Measurements from ENCODE around the gene PGM2L1.
"Not testable (repeated sequence)": the region's sequence is repeated elsewhere in the genome, so short reads cannot be mapped to it uniquely, and the experiment has no call there.

Gene PGM2L1

GRCh38 chr11:74398244-74399159 is at the start of gene PGM2L1:
Gene PGM2L1, minus strand, starts transcription at chr11:74398433. Its CDS starts 272 bp downstream, at chr11:74398161.
- peak; percentile 98 for DNase-seq

- no peak for DNase-seq
These were observed 49.5 kb upstream of the PGM2L1 start for GRCh38 chr11:74447720-74448119.

GRCh38 chr11:74446532-74446938 is 48.3 kb upstream of the PGM2L1 start:
- DNase-seq: no peak

GRCh38 chr11:74444173-74444826 is 46.1 kb upstream of the PGM2L1 start:
- peak; percentile 40 for DNase-seq

- peak; percentile 92 for DNase-seq
These were observed 45.0 kb upstream of the PGM2L1 start for GRCh38 chr11:74443071-74443864.

- no peak for DNase-seq
These were observed 44.4 kb upstream of the PGM2L1 start for GRCh38 chr11:74442636-74443035.

- DNase-seq: no peak
These were observed 40.4 kb upstream of the PGM2L1 start for GRCh38 chr11:74438681-74439080.

- DNase-seq: no peak
These were observed 39.3 kb upstream of the PGM2L1 start for GRCh38 chr11:74437441-74438042.

- DNase-seq: no peak
These were observed 36.3 kb upstream of the PGM2L1 start for GRCh38 chr11:74434528-74434927.

- DNase-seq: no peak
These were observed 31.0 kb upstream of the PGM2L1 start for GRCh38 chr11:74429205-74429604.

- DNase-seq: no peak
These were observed 29.2 kb upstream of the PGM2L1 start for GRCh38 chr11:74427384-74427886.

GRCh38 chr11:74425100-74425499 is 26.9 kb upstream of the PGM2L1 start:
- DNase-seq: no peak

GRCh38 chr11:74418509-74418895 is 20.3 kb upstream of the PGM2L1 start:
- DNase-seq: no peak

GRCh38 chr11:74417860-74418508 is 19.8 kb upstream of the PGM2L1 start:
- DNase-seq: no peak

- no peak for DNase-seq
These were observed 19.2 kb upstream of the PGM2L1 start for GRCh38 chr11:74417379-74417804.

- not testable (repeated sequence) for DNase-seq
These were observed 18.7 kb upstream of the PGM2L1 start for GRCh38 chr11:74416974-74417373.

- DNase-seq: no peak
These were observed 14.6 kb upstream of the PGM2L1 start for GRCh38 chr11:74412733-74413359.

- no peak for DNase-seq
These were observed 14.1 kb upstream of the PGM2L1 start for GRCh38 chr11:74412321-74412720.

- DNase-seq: no peak
These were observed 11.4 kb upstream of the PGM2L1 start for GRCh38 chr11:74409633-74410032.

- no peak for DNase-seq
These were observed 5.5 kb upstream of the PGM2L1 start for GRCh38 chr11:74403607-74404321.

GRCh38 chr11:74400606-74401005 is 2.4 kb upstream of the PGM2L1 start:
- no peak for DNase-seq

Measured in NCI-H1092 (cell line).